ENCODE measurements around the gene PCDHB15.

Gene PCDHB15

DNA sequence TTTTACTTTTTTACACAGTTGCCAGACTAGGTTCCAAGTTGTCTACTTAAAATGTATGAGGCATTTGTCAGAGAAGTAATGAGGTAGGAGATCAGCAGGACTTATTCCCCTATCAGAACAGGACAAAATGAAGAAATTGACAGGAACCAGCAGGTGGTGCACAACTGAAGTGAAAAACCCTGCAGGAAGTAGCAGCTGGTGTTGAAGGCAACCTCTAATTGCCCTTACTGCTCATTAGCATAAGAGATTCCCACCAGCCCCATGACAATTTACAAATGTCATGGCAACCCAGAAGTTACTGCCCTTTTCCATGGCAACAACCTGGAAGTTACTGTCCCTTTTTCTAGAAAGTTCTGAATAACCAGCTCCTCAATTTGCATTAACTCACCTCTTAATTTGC is 5.4 kb downstream of the PCDHB15 start:
- DNase-seq = no peak

DNA sequence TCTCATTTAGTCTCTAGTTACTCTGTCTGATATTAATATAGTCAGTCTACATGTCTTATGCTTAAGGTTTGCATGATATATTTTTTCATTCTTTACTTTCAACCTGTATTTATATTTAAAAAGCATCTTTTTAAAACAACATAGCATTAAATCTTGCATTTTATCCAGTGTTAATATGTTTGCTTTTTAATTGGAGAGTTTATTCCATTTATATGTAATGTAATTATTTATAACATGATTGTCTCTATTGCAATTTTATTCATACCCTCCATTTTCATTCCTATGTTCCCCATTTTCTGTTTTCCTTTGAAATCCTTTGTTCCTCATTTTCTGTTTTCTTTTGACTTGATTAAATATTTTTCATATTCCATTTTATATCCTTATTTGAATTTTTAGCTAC is 13.3 kb downstream of the PCDHB15 start:
- DNase-seq = no peak

DNA sequence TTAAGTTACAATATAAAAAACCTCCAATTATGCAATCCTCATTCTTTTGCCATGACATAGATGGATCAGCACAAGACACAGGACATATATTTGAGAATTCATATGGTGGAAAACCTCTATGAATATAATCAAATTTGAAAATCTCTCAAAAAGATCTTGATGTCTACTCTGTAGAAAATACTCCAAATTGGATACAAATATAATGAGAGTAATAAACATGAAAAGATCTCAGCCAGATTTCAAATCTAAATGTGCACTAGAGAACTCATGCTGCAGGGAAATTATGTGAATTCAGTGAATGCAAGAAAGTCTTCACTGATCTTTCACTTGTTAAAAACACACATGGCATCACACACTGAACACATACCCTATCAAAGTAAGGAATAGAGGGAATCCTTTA is 13.8 kb downstream of the PCDHB15 start:
- no peak for DNase-seq

- no peak for DNase-seq
Observed at GRCh38 chr5:141260458-141261237, 15.5 kb downstream of the PCDHB15 start.

DNA sequence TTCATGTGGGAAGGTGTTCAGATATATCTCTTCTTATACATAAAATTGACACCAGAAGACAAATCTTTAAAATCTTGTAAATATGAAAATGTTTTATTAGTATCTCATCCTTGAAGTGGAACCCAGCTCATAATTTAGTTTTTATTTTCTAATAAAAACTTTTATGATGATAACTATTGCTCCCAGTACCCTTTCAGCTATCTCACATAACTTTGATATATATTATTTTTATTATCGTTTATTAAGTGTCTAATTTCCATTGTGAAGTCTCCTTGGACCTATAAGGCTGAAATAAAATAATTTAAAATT is 16.0 kb downstream of the PCDHB15 start:
- no peak for DNase-seq

GRCh38 chr5:141269195-141269594 is 24.0 kb downstream of the PCDHB15 start:
- DNase-seq = no peak

GRCh38 chr5:141272906-141273305 is 27.7 kb downstream of the PCDHB15 start:
- DNase-seq = no peak

DNA sequence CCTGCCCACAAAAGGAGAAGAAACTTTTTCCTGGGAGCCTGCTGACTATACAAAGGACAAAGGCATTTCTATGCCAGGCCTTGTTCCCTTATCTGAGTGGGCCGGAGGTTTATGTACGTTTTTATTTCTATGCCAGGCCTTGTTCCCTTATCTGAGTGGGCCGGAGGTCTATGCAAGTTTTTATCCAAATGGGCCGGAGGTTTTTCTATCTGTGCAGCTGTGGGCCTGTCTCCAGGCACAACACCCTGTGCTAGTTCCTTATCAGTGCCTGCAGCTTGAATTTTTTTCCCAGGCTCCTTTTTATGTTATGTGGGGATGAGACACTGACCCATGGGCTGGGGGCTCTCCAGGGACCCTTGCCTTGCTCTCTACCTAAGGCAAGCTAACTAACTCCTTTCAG is 53.2 kb downstream of the PCDHB15 start:
- no peak for DNase-seq
